Fibroblast of skin of left biceps (primary cell): ENCODE data around the gene LMF1.
"Not testable (repeated sequence)": the region's sequence is repeated elsewhere in the genome, so short reads cannot be mapped to it uniquely, and the experiment has no call there.

Experiments
- DNase-seq, 2 experiments: peaks; one replicate each; pipeline ENCODE4 v3.0.0-alpha.2; 2013; ENCODE audit warnings: low read depth in 2 of 2

LMF1 gene

GRCh38 chr16:948767-949166 is 22.0 kb downstream of the LMF1 start:
- not testable (repeated sequence) for DNase-seq

GRCh38 chr16:947922-948303 is 22.9 kb downstream of the LMF1 start:
- DNase-seq: not testable (repeated sequence)

- DNase-seq: no peak
These were observed 23.4 kb downstream of the LMF1 start for GRCh38 chr16:947255-947921.

- no peak for DNase-seq
These were observed 24.8 kb downstream of the LMF1 start for GRCh38 chr16:946048-946395.

- no peak for DNase-seq
These were observed 25.3 kb downstream of the LMF1 start for GRCh38 chr16:945271-946047.

- no peak for DNase-seq
These were observed 26.8 kb downstream of the LMF1 start for GRCh38 chr16:943971-944370.

- DNase-seq: no peak
These were observed 28.2 kb downstream of the LMF1 start for GRCh38 chr16:942436-943060.

- DNase-seq: no peak
These were observed 30.8 kb downstream of the LMF1 start for GRCh38 chr16:939941-940340.

GRCh38 chr16:939311-939710 is 31.5 kb downstream of the LMF1 start:
- DNase-seq: no peak

GRCh38 chr16:938752-939151 is 32.0 kb downstream of the LMF1 start:
- no peak for DNase-seq

- DNase-seq: no peak
These were observed 32.6 kb downstream of the LMF1 start for GRCh38 chr16:938136-938535.

- no peak for DNase-seq
These were observed 33.1 kb downstream of the LMF1 start for GRCh38 chr16:937723-938122.

- DNase-seq: no peak
These were observed 33.5 kb downstream of the LMF1 start for GRCh38 chr16:937311-937710.

- DNase-seq: no peak
These were observed 35.1 kb downstream of the LMF1 start for GRCh38 chr16:935684-936083.

GRCh38 chr16:934178-934577 is 36.6 kb downstream of the LMF1 start:
- DNase-seq: no peak

- no peak for DNase-seq
These were observed 37.2 kb downstream of the LMF1 start for GRCh38 chr16:933581-933980.

- DNase-seq: no peak
These were observed 37.9 kb downstream of the LMF1 start for GRCh38 chr16:932831-933330.

- DNase-seq: no peak
These were observed 38.9 kb downstream of the LMF1 start for GRCh38 chr16:931626-932500.

- no peak for DNase-seq
These were observed 39.6 kb downstream of the LMF1 start for GRCh38 chr16:931171-931570.

GRCh38 chr16:930511-930910 is 40.3 kb downstream of the LMF1 start:
- no peak for DNase-seq

- no peak for DNase-seq
These were observed 40.7 kb downstream of the LMF1 start for GRCh38 chr16:930076-930475.
